AG09319 (cell line): ENCODE results near the gene SSB.

Experiments used
- DNase-seq: peaks from one replicate; pipeline ENCODE4 v3.0.0-alpha.2; 2010; ENCODE audit warnings: low read depth; ENCODE audit errors: extremely low read depth
- TF ChIP-seq, protein P1 (sequence below): IDR thresholded peaks from 2 replicates; pipeline ENCODE4 v1.5.1; 2011; ENCODE audit warnings: low read depth, mild to moderate bottlenecking, inconsistent platforms, low read length, moderate library complexity

The SSB gene

DNA sequence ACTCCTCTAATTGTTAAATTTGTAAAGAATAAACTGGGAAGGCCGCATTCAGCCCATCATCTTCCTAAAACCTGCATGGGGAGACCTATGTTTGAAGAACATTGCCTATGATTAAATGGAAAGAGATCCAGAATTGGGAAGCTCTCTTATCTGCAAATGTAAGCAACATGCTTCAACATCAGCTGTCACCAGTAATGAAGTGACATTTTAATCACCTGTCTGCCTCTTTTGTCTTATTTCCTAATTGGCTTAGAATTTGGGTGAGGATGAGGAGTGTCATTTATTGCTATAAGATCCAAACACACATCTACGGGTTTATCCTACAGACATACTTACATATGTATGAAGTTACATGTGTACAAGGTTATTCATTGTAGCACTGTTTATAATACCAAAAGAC is 26.0 kb upstream of the SSB start:
- TF ChIP-seq, protein P1, sequence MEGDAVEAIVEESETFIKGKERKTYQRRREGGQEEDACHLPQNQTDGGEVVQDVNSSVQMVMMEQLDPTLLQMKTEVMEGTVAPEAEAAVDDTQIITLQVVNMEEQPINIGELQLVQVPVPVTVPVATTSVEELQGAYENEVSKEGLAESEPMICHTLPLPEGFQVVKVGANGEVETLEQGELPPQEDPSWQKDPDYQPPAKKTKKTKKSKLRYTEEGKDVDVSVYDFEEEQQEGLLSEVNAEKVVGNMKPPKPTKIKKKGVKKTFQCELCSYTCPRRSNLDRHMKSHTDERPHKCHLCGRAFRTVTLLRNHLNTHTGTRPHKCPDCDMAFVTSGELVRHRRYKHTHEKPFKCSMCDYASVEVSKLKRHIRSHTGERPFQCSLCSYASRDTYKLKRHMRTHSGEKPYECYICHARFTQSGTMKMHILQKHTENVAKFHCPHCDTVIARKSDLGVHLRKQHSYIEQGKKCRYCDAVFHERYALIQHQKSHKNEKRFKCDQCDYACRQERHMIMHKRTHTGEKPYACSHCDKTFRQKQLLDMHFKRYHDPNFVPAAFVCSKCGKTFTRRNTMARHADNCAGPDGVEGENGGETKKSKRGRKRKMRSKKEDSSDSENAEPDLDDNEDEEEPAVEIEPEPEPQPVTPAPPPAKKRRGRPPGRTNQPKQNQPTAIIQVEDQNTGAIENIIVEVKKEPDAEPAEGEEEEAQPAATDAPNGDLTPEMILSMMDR = no peak
- DNase-seq = no peak

- no peak for DNase-seq
Observed at GRCh38 chr2:169775354-169775753, 23.3 kb upstream of the SSB start.

DNA sequence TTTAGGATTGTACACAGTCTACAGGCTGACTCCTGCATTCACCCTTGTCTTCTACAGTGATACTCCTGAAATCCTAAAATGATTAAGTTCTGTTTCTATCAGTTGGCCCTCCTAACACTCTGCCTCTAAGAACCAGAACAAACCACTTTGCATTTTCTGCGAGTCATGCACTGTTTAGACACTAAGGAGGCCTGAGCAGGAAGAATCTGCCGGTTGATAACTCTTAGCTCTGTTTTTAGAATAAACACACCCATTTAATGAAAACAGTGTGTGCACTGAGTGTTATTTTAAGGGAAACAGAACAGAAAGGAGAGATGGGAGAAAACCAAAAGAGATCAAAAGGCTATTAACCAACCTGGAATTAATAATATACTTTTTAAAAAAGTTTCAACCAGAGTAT is 22.9 kb upstream of the SSB start:
- TF ChIP-seq, protein P1 = no peak
- peak; percentile 39 for DNase-seq

More at GRCh38 chr2:169775354-169775753, 23.3 kb upstream of the SSB start:
- TF ChIP-seq, protein P1 = no peak

- no peak for DNase-seq
- TF ChIP-seq, protein P1 = no peak
Observed at GRCh38 chr2:169776252-169776761, 22.4 kb upstream of the SSB start.

DNA sequence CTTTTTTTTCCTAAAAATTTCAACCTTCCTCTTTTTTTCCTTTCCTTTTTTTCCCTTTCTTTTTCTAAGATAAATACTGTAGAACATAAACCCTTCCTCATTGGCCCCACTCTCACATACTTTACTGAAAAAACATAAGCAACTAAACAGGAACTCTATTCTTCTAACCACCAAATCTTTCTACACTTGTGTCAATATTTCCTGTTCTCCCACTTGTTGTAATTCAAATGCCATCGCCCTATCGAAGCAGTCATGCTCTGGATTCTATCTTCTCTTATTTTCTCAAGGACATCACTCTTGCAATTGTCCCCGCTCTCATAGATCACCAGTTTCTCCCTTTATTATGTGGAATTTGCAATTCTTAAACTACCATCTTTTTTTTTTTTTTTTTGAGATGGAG is 20.2 kb upstream of the SSB start:
- TF ChIP-seq, protein P1 = no peak
- DNase-seq = no peak

DNA sequence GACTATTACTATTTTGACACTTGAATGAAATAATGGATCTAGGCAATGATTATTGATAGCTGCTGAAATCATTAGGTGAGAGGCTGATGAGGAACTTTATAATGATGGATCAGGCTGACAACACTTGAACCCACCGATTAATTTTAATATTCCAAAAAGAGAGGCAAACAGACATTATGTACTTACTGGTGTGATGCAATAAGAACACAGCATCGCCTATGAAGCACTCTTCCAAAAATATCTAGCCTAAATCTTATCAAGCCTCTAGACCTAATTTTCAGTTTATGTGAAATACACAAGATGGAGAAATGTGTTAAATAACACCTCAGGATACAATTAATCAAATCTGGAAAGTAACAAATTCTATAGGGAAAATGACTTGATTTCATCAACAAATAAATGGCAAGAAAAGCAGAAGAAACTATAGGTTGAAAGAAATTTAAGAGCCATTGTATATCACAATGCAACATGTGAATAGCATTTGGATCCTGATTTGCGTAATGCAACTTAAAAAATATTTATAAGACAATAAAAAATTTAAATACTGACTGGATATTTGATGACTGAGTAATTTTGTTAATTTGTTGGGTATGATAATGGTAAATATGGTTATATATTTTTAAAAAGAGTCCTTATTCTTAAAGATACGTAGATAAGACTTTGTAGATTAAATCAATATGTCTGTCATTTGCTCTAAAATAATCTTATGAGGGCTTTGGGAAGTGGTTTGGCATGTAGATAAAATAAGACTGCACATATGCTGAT is 17.2 kb upstream of the SSB start:
- TF ChIP-seq, protein P1 = no peak
- DNase-seq = no peak

- DNase-seq = no peak
- TF ChIP-seq, protein P1 = no peak
Observed at GRCh38 chr2:169782513-169782912, 16.2 kb upstream of the SSB start.
